ENCODE results near the gene CAMK2D.

The CAMK2D gene

DNA sequence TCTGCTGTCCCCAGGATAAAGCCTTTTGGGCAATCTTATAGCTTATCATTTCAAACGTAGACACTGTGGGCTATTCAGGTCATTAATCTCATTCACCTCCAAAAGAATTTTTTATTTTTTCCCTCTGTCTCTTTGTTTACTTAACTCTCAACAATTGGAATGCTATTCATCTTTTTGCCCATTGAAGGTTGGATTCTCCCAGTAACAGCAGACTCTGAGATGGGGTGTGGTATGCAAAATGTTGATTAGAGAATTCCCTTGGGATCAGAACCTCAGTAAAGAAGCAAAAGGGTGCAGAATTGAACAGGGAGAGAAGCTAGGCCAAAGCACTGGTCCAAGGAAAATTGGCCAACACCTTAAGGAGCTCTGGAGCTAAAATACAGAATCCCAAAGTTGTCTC, 60.4 kb downstream of the CAMK2D start:
- no peaks in the 10 kb centered on the region for H3K9me3 ChIP-seq
- H3K4me1 ChIP-seq (ENCODE audit: control insufficient read depth in 1 of 2, insufficient read depth in 1 of 2, low read depth in 1 of 2, low read length in 1 of 2), result no peaks in the 10 kb centered on the region
- H3K4me3 ChIP-seq (ENCODE audit: low read depth in 1 of 2, low read length in 1 of 2), result no peak overlapping the region
- TF ChIP-seq, protein P1, sequence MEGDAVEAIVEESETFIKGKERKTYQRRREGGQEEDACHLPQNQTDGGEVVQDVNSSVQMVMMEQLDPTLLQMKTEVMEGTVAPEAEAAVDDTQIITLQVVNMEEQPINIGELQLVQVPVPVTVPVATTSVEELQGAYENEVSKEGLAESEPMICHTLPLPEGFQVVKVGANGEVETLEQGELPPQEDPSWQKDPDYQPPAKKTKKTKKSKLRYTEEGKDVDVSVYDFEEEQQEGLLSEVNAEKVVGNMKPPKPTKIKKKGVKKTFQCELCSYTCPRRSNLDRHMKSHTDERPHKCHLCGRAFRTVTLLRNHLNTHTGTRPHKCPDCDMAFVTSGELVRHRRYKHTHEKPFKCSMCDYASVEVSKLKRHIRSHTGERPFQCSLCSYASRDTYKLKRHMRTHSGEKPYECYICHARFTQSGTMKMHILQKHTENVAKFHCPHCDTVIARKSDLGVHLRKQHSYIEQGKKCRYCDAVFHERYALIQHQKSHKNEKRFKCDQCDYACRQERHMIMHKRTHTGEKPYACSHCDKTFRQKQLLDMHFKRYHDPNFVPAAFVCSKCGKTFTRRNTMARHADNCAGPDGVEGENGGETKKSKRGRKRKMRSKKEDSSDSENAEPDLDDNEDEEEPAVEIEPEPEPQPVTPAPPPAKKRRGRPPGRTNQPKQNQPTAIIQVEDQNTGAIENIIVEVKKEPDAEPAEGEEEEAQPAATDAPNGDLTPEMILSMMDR (IDR thresholded peaks at IDR 0.05), result no peak
- H3K36me3 ChIP-seq, result no peaks in the 10 kb centered on the region
- H3K27ac ChIP-seq, result no peak overlapping the region
- H3K27me3 ChIP-seq, result no peaks in the 10 kb centered on the region

DNA sequence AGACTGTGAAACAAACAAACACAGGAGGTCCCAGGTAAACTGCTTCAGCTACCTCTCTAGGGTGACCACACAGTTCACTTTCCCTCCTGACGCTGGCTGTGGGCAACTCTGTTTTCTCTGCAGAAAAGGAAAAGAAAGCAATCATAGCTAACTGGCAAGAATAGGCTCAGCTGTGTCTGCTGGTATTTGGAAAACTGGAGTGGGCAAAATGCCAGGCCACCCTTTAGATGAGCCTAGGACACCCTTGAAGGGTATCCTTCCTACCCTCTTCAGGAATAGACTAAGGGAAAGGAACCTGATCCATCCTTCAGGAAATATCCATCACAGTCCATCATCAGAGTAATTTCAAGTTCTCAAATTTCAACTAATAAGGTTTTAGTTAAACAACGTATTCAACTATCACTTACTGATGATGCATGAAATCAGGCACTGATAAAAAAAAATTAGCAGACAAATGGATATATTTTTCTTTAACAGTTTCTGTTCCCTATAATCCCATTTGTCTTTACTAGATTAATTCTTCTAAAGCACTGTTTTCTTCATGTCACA, 60.9 kb downstream of the CAMK2D start:
- H3K36me3 ChIP-seq, result no peaks in the 10 kb centered on the region

DNA sequence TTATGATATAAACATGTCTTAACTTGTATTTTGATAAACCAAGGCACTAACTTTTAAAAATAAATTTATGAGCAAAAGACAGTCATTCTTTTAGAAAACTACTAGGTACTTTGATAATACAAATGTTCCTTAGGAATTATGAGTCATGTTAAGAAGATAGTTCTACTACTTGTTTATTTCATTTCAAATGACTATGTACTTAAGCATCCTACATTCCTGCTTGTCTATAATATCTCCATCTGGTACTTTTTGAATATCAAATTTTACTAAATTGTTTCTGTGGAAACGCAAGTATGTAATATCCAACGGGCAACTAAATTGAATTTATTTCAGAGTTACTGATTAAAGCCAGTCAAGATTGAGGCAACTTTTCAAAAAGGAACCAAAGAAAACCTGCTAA, 61.8 kb downstream of the CAMK2D start:
- H3K9me3 ChIP-seq, result no peaks in the 10 kb centered on the region
- no peak overlapping the region for H3K27ac ChIP-seq
- H3K4me1 ChIP-seq (ENCODE audit: control insufficient read depth in 1 of 2, insufficient read depth in 1 of 2, low read depth in 1 of 2, low read length in 1 of 2), result no peaks in the 10 kb centered on the region
- TF ChIP-seq, protein P1 (IDR thresholded peaks at IDR 0.05), result no peak
- H3K27me3 ChIP-seq, result no peaks in the 10 kb centered on the region
- no peaks in the 10 kb centered on the region for H3K36me3 ChIP-seq
- no peak overlapping the region for H3K4me3 ChIP-seq (ENCODE audit: low read depth in 1 of 2, low read length in 1 of 2)

More for the DNA sequence above, 60.9 kb downstream of the CAMK2D start:
- no peak overlapping the region for H3K27ac ChIP-seq
- H3K9me3 ChIP-seq, result no peaks in the 10 kb centered on the region
- TF ChIP-seq, protein P1 (IDR thresholded peaks at IDR 0.05), result no peak
- H3K4me1 ChIP-seq (ENCODE audit: control insufficient read depth in 1 of 2, insufficient read depth in 1 of 2, low read depth in 1 of 2, low read length in 1 of 2), result no peaks in the 10 kb centered on the region
- H3K4me3 ChIP-seq (ENCODE audit: low read depth in 1 of 2, low read length in 1 of 2), result no peak overlapping the region
- no peaks in the 10 kb centered on the region for H3K27me3 ChIP-seq

DNA sequence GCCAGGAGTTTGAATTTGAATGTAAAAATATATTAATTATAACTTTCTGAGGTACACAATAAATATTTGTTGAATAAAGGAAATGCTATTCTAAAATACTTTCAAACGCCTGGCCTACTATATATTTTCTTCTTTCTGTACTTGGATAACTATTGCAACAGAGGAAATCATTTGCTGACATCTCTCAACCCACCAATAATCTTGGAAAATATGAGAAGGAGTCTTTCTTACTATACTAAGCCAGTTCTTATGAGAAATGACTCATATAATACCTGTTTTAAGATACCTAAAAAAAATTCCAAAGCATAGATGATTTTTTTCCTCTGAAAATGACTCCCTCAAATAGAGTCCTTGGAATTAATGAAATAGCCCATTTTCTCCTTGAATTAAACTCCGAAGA, 64.1 kb downstream of the CAMK2D start:
- Histone ChIP-seq H3K9me3 (no peaks in the 10 kb centered on the region), H3K4me3 (ENCODE audit: low read depth in 1 of 2, low read length in 1 of 2) (no peak overlapping the region), H3K27ac (no peak overlapping the region), H3K27me3 (no peaks in the 10 kb centered on the region), H3K36me3 (no peaks in the 10 kb centered on the region), H3K4me1 (ENCODE audit: control insufficient read depth in 1 of 2, insufficient read depth in 1 of 2, low read depth in 1 of 2, low read length in 1 of 2) (no peaks in the 10 kb centered on the region)
- TF ChIP-seq, protein P1 (IDR thresholded peaks at IDR 0.05), result no peak

DNA sequence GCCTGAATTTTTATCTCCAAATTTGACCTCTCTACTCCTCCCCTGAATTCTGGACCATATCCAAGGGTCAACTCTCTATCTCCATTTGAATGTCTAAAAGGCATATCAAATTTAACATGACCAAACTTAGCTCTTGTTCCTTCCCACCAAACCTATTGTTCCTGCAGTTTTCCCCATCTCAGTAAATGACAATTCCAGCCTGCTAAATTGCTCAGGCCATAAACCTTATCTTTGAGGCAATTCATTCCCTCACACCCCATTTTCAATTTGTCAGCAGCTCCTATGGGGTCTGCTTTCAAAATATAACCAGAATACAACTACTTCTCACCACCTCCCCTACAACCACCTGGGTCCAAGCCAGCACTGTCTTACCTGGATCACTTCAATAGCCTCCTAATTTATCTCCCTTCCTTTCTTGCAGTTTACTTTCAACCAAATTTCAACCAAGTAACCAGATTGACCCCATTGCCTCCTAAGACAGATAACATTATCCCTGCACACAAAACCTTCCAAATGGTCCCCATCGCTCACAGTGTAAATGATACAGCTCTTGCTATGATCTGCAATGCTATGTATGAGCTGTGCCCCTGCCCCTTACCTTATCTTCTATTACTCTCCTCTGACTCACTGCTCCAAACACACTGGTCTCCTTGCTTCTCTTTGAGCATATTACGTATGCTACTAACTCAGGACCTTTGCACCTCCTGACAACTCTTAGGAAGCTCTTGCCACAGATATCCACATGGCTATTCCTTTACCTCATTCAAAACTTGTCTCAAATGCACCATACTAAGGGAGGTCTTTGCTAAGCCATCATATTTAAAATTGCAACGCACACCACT, 66.0 kb downstream of the CAMK2D start:
- Histone ChIP-seq H3K4me1 (ENCODE audit: control insufficient read depth in 1 of 2, insufficient read depth in 1 of 2, low read depth in 1 of 2, low read length in 1 of 2) (no peaks in the 10 kb centered on the region), H3K27ac (no peak overlapping the region), H3K36me3 (no peaks in the 10 kb centered on the region), H3K4me3 (ENCODE audit: low read depth in 1 of 2, low read length in 1 of 2) (no peak overlapping the region), H3K9me3 (no peaks in the 10 kb centered on the region), H3K27me3 (no peaks in the 10 kb centered on the region)
- TF ChIP-seq, protein P1 (IDR thresholded peaks at IDR 0.05), result no peak
